HUDEP-2 (cell line): ENCODE data around the gene PEF1.
"Not testable (repeated sequence)": the region's sequence is repeated elsewhere in the genome, so short reads cannot be mapped to it uniquely, and the experiment has no call there.

Source experiments
- DNase-seq, 76 experiments: peaks; one replicate each; lab custom pipeline; 2025; ENCODE audit not compliant: unreplicated experiment in 76 of 76; lab: John Stamatoyannopoulos, UW

Gene PEF1

DNA sequence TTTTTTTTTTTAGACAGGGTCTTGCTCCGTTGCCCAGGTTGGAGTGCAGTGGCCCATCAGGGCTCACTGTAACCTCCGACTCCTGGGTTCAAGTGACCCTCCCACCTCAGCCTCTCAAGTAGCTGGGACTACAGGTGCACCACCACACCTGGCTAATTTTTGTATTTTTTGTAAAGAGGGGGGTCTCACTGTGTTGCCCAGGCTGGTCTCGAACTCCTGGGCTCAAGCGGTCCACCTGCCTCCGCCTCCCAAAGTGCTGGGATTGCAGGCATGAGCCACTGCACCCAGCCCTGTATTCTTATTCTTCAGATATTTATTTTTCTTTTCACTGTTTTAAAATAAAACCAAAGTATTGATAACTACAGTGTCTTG, 57.4 kb downstream of the PEF1 start:
- not testable (repeated sequence) for DNase-seq

DNA sequence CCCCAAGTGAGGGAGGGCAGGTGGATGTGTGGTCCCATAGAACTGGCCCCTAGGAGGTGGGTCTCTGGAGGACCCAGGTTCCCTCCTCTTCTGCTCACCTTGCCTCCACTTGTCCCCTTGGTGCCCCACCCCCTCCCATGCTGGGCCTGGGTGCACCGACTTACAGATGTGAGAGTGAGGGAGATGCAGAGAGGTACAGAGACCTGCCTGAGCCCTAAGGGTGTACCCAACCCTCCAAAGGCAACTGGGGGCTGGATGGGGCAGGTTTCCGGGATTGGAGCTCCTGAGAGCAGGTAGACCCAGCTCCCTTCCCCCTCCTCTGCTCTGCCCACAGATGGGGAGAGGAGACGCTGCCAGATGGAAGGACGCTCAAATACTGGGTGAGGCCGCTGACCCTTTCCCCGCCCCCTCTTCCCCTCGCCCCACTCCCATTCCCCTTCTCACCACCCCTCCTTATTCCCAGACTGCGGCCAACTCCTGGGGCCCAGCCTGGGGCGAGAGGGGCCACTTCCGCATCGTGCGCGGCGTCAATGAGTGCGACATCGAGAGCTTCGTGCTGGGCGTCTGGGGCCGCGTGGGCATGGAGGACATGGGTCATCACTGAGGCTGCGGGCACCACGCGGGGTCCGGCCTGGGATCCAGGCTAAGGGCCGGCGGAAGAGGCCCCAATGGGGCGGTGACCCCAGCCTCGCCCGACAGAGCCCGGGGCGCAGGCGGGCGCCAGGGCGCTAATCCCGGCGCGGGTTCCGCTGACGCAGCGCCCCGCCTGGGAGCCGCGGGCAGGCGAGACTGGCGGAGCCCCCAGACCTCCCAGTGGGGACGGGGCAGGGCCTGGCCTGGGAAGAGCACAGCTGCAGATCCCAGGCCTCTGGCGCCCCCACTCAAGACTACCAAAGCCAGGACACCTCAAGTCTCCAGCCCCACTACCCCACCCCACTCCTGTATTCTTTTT, 58.0 kb downstream of the PEF1 start:
- no peak for DNase-seq

- no peak for DNase-seq
These were observed 58.8 kb downstream of the PEF1 start for GRCh38 chr1:31585736-31586365.

DNA sequence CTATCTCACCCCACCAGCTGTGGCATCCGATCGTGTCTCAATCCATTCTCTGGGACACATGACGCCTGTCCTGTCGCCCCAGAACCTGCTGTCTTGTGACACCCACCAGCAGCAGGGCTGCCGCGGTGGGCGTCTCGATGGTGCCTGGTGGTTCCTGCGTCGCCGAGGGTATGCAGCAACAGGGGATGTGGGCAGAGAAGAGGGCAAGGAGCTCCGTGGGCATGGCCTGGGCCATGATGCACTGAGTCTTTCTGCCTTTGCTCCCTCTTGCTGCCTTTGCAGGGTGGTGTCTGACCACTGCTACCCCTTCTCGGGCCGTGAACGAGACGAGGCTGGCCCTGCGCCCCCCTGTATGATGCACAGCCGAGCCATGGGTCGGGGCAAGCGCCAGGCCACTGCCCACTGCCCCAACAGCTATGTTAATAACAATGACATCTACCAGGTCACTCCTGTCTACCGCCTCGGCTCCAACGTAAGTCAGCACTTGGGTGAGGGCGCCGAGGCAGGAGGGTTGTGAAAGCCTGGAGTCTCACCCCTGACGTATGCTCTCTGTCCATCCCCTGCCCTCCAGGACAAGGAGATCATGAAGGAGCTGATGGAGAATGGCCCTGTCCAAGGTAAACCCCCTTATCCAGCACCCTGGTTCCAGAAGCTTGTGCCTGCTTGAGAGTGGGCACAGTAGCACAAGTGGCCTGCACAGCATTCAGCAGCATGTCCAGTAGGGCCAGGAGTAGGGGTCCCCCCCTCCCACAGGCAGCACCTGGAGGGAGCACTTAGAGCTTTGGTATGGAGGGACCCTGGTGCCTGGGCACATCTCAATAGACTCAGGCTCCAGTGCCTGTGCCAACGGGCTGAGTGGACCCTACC, 59.6 kb downstream of the PEF1 start:
- DNase-seq: no peak

GRCh38 chr1:31583995-31584868, 60.4 kb downstream of the PEF1 start:
- peak in 5 of 76 experiments; percentile 7 to 39 (median 15) for DNase-seq

GRCh38 chr1:31583082-31583994, 61.3 kb downstream of the PEF1 start:
- no peak for DNase-seq

GRCh38 chr1:31581821-31582810, 62.6 kb downstream of the PEF1 start:
- DNase-seq: no peak

DNA sequence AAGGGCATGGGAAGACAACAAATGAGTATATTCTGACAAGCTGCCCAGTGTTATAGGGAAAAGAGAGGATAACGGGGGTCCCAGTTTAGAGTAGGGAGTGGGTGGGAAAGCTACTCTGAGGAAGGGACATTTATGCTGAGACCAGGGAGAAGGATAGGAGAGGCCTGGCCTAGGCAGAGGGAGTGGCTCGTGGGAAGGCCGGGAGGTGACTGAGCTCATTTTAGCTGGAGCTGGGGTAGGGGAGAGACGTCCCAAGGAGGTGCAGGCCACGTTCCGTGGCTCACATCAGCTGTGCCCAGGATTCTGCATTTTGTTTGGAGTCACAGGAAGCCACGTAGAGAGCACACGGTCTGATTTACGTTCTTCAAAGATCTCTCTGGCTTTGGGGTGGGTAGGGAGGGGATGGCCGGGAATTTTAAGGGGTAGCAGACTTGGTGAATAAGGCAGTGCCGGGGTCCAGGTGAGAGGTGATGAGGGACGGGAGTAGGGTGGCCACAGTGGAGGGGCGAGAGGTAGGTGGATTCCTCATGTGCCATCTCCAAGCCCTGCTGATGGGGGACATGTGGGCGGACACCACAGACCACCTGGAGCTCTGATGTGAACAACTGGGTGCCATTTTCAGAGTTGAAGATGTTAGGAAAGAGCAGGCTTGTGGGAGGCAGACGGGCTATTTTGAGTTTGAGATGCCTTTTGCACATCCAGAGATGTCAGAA, 63.6 kb downstream of the PEF1 start:
- no peak for DNase-seq

GRCh38 chr1:31580513-31580870, 64.2 kb downstream of the PEF1 start:
- no peak for DNase-seq
